Uterus (tissue), 2 donors: ENCODE results near the gene ERLEC1.

Experiments used
- POLR2A ChIP-seq, 2 donors: fragments of 450-650 bp; IDR thresholded peaks; one replicate each; pipeline ENCODE4 v1.6.1; 2016; ENCODE audit warnings: antibody characterized with exemption in 2 of 2, mild to moderate bottlenecking in 1 of 2, moderate library complexity in 1 of 2
- TF ChIP-seq, protein P1 (sequence below), 4 experiments: fragments of 200-600 bp in 2 of 4; fragments of 450-650 bp in 2 of 4; sonication (generic) in 2 of 4; IDR thresholded peaks; one replicate each; pipeline ENCODE4 v1.5.1; 2016 to 2019; ENCODE audit warnings: antibody characterized with exemption in 4 of 4, mild to moderate bottlenecking in 2 of 4, moderate library complexity in 1 of 4

DNA sequence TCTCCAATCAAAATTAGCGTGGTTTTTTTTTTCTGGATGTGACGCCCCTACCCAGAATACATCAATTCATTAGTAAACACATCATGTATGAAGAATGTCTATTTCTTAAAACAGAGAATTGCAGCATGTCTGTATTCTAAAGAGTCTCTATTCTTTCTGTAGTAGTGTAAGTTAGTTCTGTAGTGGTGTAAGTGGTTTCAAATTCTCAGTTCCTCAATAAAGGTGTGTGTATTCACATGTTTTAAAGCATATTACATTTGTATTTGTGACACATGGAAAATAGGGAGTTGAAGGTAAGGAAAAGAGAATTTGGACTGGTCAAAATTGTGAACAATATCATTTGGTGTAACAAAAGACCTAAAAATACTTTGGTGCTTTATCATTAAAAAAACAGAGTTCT is 80.9 kb downstream of the ERLEC1 start:
- no peak for TF ChIP-seq POLR2A (IDR thresholded peaks at IDR 0.05)
- TF ChIP-seq, protein P1, sequence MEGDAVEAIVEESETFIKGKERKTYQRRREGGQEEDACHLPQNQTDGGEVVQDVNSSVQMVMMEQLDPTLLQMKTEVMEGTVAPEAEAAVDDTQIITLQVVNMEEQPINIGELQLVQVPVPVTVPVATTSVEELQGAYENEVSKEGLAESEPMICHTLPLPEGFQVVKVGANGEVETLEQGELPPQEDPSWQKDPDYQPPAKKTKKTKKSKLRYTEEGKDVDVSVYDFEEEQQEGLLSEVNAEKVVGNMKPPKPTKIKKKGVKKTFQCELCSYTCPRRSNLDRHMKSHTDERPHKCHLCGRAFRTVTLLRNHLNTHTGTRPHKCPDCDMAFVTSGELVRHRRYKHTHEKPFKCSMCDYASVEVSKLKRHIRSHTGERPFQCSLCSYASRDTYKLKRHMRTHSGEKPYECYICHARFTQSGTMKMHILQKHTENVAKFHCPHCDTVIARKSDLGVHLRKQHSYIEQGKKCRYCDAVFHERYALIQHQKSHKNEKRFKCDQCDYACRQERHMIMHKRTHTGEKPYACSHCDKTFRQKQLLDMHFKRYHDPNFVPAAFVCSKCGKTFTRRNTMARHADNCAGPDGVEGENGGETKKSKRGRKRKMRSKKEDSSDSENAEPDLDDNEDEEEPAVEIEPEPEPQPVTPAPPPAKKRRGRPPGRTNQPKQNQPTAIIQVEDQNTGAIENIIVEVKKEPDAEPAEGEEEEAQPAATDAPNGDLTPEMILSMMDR (IDR thresholded peaks at IDR 0.05) = no peak
